CD4-positive, alpha-beta T cell treated with Interleukin-6 for 4 hours (primary cell): ENCODE data around the gene TINAGL1.

ENCODE experiments used
- DNase-seq: peaks from one replicate; pipeline ENCODE4 v3.0.0-alpha.2; 2020; ENCODE audit warnings: mixed read lengths

Gene TINAGL1

GRCh38 chr1:31569596-31570173 lies 6.6 kb upstream of the TINAGL1 start:
- no peak for DNase-seq

DNA sequence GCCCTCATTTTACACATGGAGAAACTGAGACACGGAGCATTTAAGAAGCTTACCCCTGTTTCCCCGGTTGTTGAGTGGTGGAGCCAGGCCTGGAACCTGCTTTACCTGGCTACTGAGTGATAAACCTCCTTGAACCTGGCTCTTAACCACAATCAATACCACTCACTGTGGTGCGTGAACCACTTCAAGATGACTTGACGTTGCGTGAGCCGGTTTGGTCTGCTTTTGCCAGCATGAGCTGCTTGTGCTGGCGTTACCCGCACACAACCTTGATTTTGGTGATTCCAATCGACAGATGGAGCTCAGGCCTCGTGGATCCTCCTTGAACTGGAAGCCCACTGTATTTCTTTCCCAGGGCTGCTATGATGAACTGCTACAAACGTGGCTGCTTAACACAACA lies 6.1 kb upstream of the TINAGL1 start:
- DNase-seq = no peak

DNA sequence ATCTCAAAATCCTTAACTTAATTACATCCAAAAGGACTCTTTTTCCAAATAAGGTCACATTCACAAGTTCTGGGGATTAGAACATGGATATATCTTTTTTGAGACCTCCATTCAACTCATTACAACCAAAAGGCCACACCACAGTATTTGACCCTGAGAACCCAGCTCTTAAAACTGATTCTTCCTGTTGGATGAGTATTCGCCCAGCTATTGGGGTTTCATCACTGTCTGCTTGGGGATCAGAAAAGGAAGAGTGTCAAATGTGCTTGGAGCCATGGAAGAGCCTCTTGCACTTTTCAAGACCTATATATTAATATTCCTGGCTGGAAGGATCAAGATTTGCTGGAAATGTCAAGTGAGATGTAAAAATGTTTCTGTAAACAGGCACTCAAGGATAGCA lies 5.4 kb upstream of the TINAGL1 start:
- DNase-seq = no peak

DNA sequence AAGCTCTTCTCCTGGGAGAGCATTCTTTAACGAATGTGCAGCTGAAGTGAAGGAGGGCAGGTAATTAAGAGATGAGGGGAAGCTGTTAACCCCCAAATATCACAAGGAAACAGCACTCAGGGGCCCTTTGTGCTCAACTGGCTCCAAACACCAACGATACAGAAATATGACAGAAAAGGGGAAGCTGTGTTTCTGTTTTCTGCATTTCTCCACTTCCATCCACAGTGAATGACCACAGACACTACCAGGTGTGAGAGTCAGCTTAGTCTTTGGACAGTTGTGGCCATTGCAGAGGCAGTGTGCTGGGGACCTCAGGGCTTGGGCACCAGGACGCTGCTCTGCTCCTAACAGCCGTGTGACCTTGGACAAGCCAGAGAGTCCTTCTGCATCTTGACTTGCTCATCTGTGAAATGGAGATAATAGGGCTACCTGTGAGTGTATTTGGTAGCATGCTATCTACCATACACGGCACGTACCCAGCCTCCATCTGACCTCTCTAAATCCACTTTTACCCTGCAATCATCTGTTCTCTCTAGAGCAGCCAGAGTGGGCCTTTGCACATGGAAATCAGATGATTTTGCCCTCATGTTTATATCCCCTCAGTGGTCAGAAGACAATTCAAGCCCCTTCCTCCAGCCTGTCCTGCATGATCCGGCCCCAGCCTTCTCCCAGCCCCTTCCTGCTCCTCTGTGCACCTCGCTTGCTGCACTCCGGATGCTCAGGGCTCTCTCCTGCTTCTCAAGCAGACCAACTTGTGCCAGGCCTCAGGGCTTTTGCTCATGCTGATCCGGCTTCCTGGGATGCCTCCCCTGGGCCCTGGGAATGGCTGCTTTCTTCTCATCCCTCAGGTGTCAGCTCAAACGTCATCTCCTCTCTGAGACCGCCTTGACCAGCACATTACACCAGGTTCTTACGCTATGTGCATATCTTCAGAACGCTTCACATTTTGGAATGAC lies 4.7 kb upstream of the TINAGL1 start:
- DNase-seq = no peak

- DNase-seq = no peak
Measured at GRCh38 chr1:31572323-31573104, 3.8 kb upstream of the TINAGL1 start.

- DNase-seq = no peak
Measured at GRCh38 chr1:31573261-31573660, 3.1 kb upstream of the TINAGL1 start.

- DNase-seq = no peak
Measured at GRCh38 chr1:31574749-31575368, 1.5 kb upstream of the TINAGL1 start.

DNA sequence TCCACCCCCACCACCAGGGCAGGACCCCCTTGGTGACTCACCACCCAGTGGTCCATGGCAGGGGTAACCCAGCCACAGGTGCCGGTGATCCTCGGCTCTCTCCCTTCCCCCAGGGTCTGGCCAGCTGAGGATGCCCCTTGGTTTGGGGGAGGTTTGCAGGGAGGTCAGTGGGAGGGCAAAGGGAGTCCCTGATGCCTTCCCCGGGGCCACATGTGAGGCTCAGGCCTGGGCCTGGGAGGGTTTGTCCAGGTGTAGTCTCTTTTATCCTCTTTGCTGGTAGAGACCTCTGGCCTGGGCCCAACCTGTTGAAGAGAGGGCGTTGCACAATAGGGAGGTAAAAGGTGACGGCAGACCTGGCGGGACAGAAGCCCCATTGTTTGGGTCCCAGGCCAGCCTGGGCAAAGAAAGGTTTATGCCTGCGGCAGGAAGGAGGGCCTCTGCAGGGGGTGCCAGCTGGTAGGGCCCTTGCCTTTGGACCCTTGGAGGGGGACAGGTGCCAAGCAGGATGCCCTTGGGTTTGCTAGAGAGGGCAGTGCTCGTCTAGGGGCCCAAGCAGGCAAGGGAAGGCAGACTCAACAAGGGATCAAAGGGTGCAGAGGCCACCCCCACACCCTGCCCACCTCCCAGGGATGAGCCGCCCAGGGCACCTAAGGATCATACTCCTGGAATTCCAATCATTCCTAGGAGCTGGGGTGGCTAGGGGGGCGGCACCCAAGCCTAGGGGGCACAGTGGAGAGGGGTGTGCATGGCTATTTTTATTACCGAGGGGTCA lies 760 bp upstream of the TINAGL1 start:
- no peak for DNase-seq

- DNase-seq = no peak
Measured at GRCh38 chr1:31576743-31577455, 584 bp downstream of the TINAGL1 start.

- DNase-seq = no peak
Measured at GRCh38 chr1:31577515-31578192, 1.3 kb downstream of the TINAGL1 start.

DNA sequence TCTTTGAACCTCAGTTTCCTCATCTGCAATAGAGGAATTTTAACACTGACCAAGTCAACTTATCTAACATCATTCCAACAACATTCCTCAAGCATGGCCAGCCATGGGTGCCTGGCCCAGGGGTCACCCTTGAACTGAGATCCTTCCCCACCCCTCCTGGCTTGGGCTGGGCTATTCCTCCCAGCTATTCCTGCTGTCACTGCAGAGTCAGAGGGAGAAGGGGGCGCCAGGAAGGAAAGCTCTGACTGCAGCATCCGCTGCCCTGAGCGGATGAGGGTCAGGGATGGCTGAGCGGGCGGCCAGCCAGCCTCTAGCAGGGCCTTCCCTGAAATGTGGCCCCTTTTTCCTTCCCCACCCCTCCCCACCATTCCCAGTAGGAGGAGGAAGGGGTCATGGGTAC lies 3.1 kb downstream of the TINAGL1 start:
- DNase-seq = no peak

DNA sequence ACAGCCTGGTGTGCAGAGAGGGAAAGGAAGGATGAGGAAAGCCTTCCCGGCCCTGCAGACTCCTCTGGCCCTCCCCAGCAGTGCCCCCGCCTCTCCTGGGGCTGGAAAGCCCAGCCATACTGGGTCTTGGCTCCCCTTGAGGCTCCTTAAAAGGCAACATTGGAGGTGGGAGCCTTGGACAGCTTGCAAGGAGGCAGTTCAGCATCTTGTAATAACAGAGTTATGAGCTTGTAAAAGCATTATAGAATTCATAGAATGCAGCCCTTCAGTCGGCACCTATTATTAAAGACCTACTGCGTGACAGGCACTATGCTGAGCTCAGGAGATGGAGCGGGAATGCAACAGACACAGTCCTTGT lies 4.2 kb downstream of the TINAGL1 start:
- DNase-seq = no peak

- no peak for DNase-seq
Measured at GRCh38 chr1:31580891-31581603, 4.7 kb downstream of the TINAGL1 start.

GRCh38 chr1:31581821-31582810 lies 5.8 kb downstream of the TINAGL1 start:
- no peak for DNase-seq

- DNase-seq = no peak
Measured at GRCh38 chr1:31583082-31583994, 7.0 kb downstream of the TINAGL1 start.

GRCh38 chr1:31583995-31584868 lies 7.9 kb downstream of the TINAGL1 start:
- no peak for DNase-seq
